H9 (cell line): ENCODE measurements around the gene RALGDS. TPM values are rescaled to one million over a fixed set of nuclear protein-coding genes. Genes with fewer than 3 reads are reported as not detected.

Source experiments
- DNase-seq: peaks from one replicate; pipeline ENCODE4 v3.0.0-alpha.2; 2017
- H2AFZ ChIP-seq: one replicate; pipeline ENCODE4 v1.6.1; 2013; ENCODE audit warnings: mild to moderate bottlenecking, low read length, control low read depth, moderate library complexity
- H2AK5ac ChIP-seq: 2 replicates; pipeline ENCODE4 v1.6.1; 2013; ENCODE audit warnings: low read length, control low read depth, mixed read lengths; ENCODE audit not compliant: insufficient read length
- H2BK120ac ChIP-seq: one replicate; pipeline ENCODE4 v1.6.1; 2013; ENCODE audit warnings: low read depth, mild to moderate bottlenecking, low read length, control low read depth, inconsistent platforms; ENCODE audit not compliant: poor library complexity, severe bottlenecking
- H2BK12ac ChIP-seq: 2 replicates; pipeline ENCODE4 v1.6.1; 2013; ENCODE audit warnings: low read length, control low read depth, mixed read lengths, low read depth; ENCODE audit not compliant: insufficient read length
- H2BK15ac ChIP-seq: 2 replicates; pipeline ENCODE4 v1.6.1; 2013; ENCODE audit warnings: low read depth, low read length, control low read depth
- H2BK20ac ChIP-seq: one replicate; pipeline ENCODE4 v1.6.1; 2013; ENCODE audit warnings: low read depth, mild to moderate bottlenecking, low read length, control low read depth, inconsistent platforms; ENCODE audit not compliant: poor library complexity, severe bottlenecking
- H2BK5ac ChIP-seq: 2 replicates; pipeline ENCODE4 v1.6.1; 2013; ENCODE audit warnings: low read length, control low read depth, mixed read lengths; ENCODE audit not compliant: insufficient read length
- H3K14ac ChIP-seq: 2 replicates; pipeline ENCODE4 v1.6.1; 2013; ENCODE audit warnings: low read length, control low read depth; ENCODE audit not compliant: insufficient read depth
- H3K18ac ChIP-seq: 2 replicates; pipeline ENCODE4 v1.6.1; 2013; ENCODE audit warnings: low read depth, mild to moderate bottlenecking, mixed read lengths, low read length, control low read depth; ENCODE audit not compliant: insufficient read length
- H3K23ac ChIP-seq: 2 replicates; pipeline ENCODE4 v1.6.1; 2013; ENCODE audit warnings: low read length, control low read depth, mixed read lengths, low read depth; ENCODE audit not compliant: insufficient read length
- H3K23me2 ChIP-seq: 2 replicates; pipeline ENCODE4 v1.6.1; 2013; ENCODE audit warnings: low read depth, mild to moderate bottlenecking, mixed read lengths, low read length, control low read depth; ENCODE audit not compliant: insufficient read length, poor library complexity, severe bottlenecking
- H3K27ac ChIP-seq: 2 replicates; pipeline ENCODE4 v1.5.1; 2013; ENCODE audit warnings: low read length, control low read depth, mixed read lengths, low read depth; ENCODE audit not compliant: insufficient read length
- H3K27me3 ChIP-seq: 2 replicates; pipeline ENCODE4 v1.6.1; 2013; ENCODE audit warnings: low read length, control low read depth, inconsistent platforms; ENCODE audit not compliant: insufficient read depth
- H3K4ac ChIP-seq: 2 replicates; pipeline ENCODE4 v1.6.1; 2013; ENCODE audit warnings: low read depth, mild to moderate bottlenecking, control low read depth, inconsistent platforms, low read length, moderate library complexity
- H3K4me1 ChIP-seq: 2 replicates; pipeline ENCODE4 v1.6.1; 2013; ENCODE audit warnings: low read length, control low read depth, inconsistent platforms; ENCODE audit not compliant: insufficient read depth
- H3K4me2 ChIP-seq: 2 replicates; pipeline ENCODE4 v1.6.1; 2013; ENCODE audit warnings: low read length, control low read depth, mixed read lengths; ENCODE audit not compliant: insufficient read length, insufficient read depth
- H3K56ac ChIP-seq: 2 replicates; pipeline ENCODE4 v1.6.1; 2013; ENCODE audit warnings: low read depth, mild to moderate bottlenecking, mixed read lengths, low read length, control low read depth; ENCODE audit not compliant: insufficient read length
- H3K79me1 ChIP-seq: 2 replicates; pipeline ENCODE4 v1.6.1; 2013; ENCODE audit warnings: low read depth, mild to moderate bottlenecking, moderate library complexity, low read length, control low read depth, inconsistent platforms; ENCODE audit not compliant: insufficient read depth, poor library complexity, severe bottlenecking
- H3K79me2 ChIP-seq: 2 replicates; pipeline ENCODE4 v1.6.1; 2013; ENCODE audit warnings: low read length, control low read depth, inconsistent platforms; ENCODE audit not compliant: insufficient read depth
- H3K9ac ChIP-seq: 2 replicates; pipeline ENCODE4 v1.6.1; 2013; ENCODE audit warnings: low read length, control low read depth, mixed read lengths; ENCODE audit not compliant: insufficient read length; ENCODE audit errors: extremely low read depth
- H3K9me3 ChIP-seq: one replicate; pipeline ENCODE4 v1.6.1; 2013; ENCODE audit warnings: low read depth, low read length, inconsistent platforms; ENCODE audit not compliant: control insufficient read depth
- H3T11ph ChIP-seq: one replicate; pipeline ENCODE4 v1.6.1; 2013; ENCODE audit warnings: mild to moderate bottlenecking, low read length, control low read depth, inconsistent platforms
- H4K20me1 ChIP-seq: one replicate; pipeline ENCODE4 v1.6.1; 2013; ENCODE audit not compliant: control insufficient read depth, insufficient read length, insufficient read depth
- H4K5ac ChIP-seq: 2 replicates; pipeline ENCODE4 v1.6.1; 2013; ENCODE audit warnings: low read depth, mild to moderate bottlenecking, mixed read lengths, low read length, control low read depth; ENCODE audit not compliant: insufficient read length
- H4K8ac ChIP-seq: replicated peaks from 2 replicates; pipeline ENCODE4 v1.6.1; 2013; ENCODE audit warnings: low read length, control low read depth, mixed read lengths, low read depth; ENCODE audit not compliant: insufficient read length
- H4K91ac ChIP-seq: 2 replicates; pipeline ENCODE4 v1.6.1; 2013; ENCODE audit warnings: low read depth, mild to moderate bottlenecking, moderate library complexity, mixed read lengths, low read length, control low read depth; ENCODE audit not compliant: insufficient read length
- H3K27ac Mint-ChIP-seq, 3 experiments: 2 replicates in 2 of 3; 3 replicates in 1 of 3; pipeline ENCODE4 v1.8.0; 2020 to 2021; ENCODE audit warnings: mixed read lengths in 3 of 3, mild to moderate bottlenecking in 1 of 3, moderate library complexity in 1 of 3
- H3K27me3 Mint-ChIP-seq: 2 replicates; pipeline ENCODE4 v1.8.0; 2021; ENCODE audit warnings: low read depth, mild to moderate bottlenecking, moderate library complexity, mixed read lengths
- H3K36me3 Mint-ChIP-seq, 3 experiments: 2 replicates in 2 of 3; 3 replicates in 1 of 3; pipeline ENCODE4 v1.8.0; 2020 to 2021; ENCODE audit warnings: low read depth in 3 of 3, mixed read lengths in 3 of 3; ENCODE audit not compliant: insufficient read depth in 1 of 3
- H3K4me1 Mint-ChIP-seq, 2 experiments: 2 replicates each; pipeline ENCODE4 v1.8.0; 2020; ENCODE audit warnings: mixed read lengths in 2 of 2
- H3K4me3 Mint-ChIP-seq, 2 experiments: 2 replicates in 1 of 2; 3 replicates in 1 of 2; pipeline ENCODE4 v1.8.0; 2020 to 2021; ENCODE audit warnings: mild to moderate bottlenecking in 2 of 2, mixed read lengths in 2 of 2, moderate library complexity in 1 of 2
- H3K9me3 Mint-ChIP-seq, 2 experiments: 2 replicates in 1 of 2; 3 replicates in 1 of 2; pipeline ENCODE4 v1.8.0; 2020; ENCODE audit warnings: mild to moderate bottlenecking in 2 of 2, mixed read lengths in 2 of 2, moderate library complexity in 1 of 2
- CTCF ChIP-seq: fragments of 200-600 bp; sonication (generic); conservative IDR thresholded peaks from 3 replicates; pipeline ENCODE4 v1.8.0; 2021; ENCODE audit warnings: antibody characterized with exemption, mild to moderate bottlenecking
- WGBS: extraction: QIAGEN DNeasy Blood & Tissue Kit; methylation state at CpG from one replicate; pipeline ENCODE4 v1.1.7; 2013; ENCODE audit warnings: missing lambda C conversion rate, low lambda C conversion rate, mixed read lengths; ENCODE audit not compliant: insufficient read length; ENCODE audit errors: extremely low coverage; 5-methylcytosine and 5-hydroxymethylcytosine counted together
- total RNA-seq: library from RNA; stranded (reverse); gene quantifications from 2 replicates; pipeline ENCODE4 v1.2.1, GENCODE V29; 2021

Gene RALGDS
- total RNA-seq, 1 experiment from 2014 or later, result 21.3 TPM

- no peak for TF ChIP-seq CTCF
- no peaks in the 10 kb centered on the region for H3K79me1 ChIP-seq
- no peak overlapping the region for H4K91ac ChIP-seq
- Mint-ChIP-seq H3K4me1 (peaks cover 28 to 29% of the 10 kb centered on the region in 2 experiments), H3K4me3 (peak overlapping the region in 1 of 2 experiments; percentile 65; a peak in 3 of 5 replicates), H3K27ac (peak overlapping the region; percentile 49 to 86 (median 81); a peak in 4 of 7 replicates), H3K36me3 (peaks cover 17 to 29% (median 25%) of the 10 kb centered on the region in 3 experiments; a peak in 6 of 7 replicates), H3K27me3 (no peaks in the 10 kb centered on the region), H3K9me3 (no peaks in the 10 kb centered on the region; a peak in 1 of 5 replicates)
- no peak overlapping the region for H3K27ac ChIP-seq
- no peak overlapping the region for H2BK12ac ChIP-seq
- H2AK5ac ChIP-seq, result no peak overlapping the region
- no peak overlapping the region for H4K5ac ChIP-seq
- no peak overlapping the region for H2BK20ac ChIP-seq
- WGBS, result no CpG with 5 or more reads among the region's 6 CpGs
- peak; percentile 66 for DNase-seq
- no peak overlapping the region for H3K4ac ChIP-seq
- H4K8ac ChIP-seq, result no peak overlapping the region
- no peak overlapping the region for H3T11ph ChIP-seq
- no peak overlapping the region for H3K14ac ChIP-seq
- no peak overlapping the region for H2BK120ac ChIP-seq
- H3K56ac ChIP-seq, result no peak overlapping the region
- H2BK5ac ChIP-seq, result no peak overlapping the region
- no peaks in the 10 kb centered on the region for H3K23me2 ChIP-seq
- H3K9me3 ChIP-seq, result no peaks in the 10 kb centered on the region
- peaks cover 3% of the 10 kb centered on the region for H4K20me1 ChIP-seq
- no peak overlapping the region for H2BK15ac ChIP-seq
- no peaks in the 10 kb centered on the region for H3K27me3 ChIP-seq
- no peak overlapping the region for H3K9ac ChIP-seq
- H3K4me1 ChIP-seq, result peaks cover 2% of the 10 kb centered on the region; the same call in 1 of the 2 replicates
- H2AFZ ChIP-seq, result no peak overlapping the region
- H3K18ac ChIP-seq, result no peak overlapping the region
- no peaks in the 10 kb centered on the region for H3K79me2 ChIP-seq
- H3K23ac ChIP-seq, result no peak overlapping the region
- H3K4me2 ChIP-seq, result no peak overlapping the region
These were observed 60.6 kb downstream of the RALGDS start for GRCh38 chr9:133060417-133060841.
